H54 (cell line): ENCODE measurements around the gene ATAD3C.
"Not testable (repeated sequence)": the region's sequence is repeated elsewhere in the genome, so short reads cannot be mapped to it uniquely, and the experiment has no call there.

Experiments
- DNase-seq: peaks from one replicate; pipeline ENCODE4 v3.0.0; 2011; ENCODE audit warnings: low spot score, mixed read lengths; ENCODE audit not compliant: insufficient read length
- FAIRE-seq: peaks from 3 replicates; lab custom pipeline; 2011; peaks lifted over from hg19 to GRCh38; lab: Jason Lieb, UNC
- POLR2A ChIP-seq: IDR thresholded peaks from 2 replicates; pipeline ENCODE4 v1.6.1; 2011; ENCODE audit warnings: low read depth, mild to moderate bottlenecking, low read length

Gene ATAD3C

GRCh38 chr1:1460540-1461130, 11.1 kb downstream of the ATAD3C start:
- DNase-seq (no peak), FAIRE-seq (no peak)
- no peak for TF ChIP-seq POLR2A

DNA sequence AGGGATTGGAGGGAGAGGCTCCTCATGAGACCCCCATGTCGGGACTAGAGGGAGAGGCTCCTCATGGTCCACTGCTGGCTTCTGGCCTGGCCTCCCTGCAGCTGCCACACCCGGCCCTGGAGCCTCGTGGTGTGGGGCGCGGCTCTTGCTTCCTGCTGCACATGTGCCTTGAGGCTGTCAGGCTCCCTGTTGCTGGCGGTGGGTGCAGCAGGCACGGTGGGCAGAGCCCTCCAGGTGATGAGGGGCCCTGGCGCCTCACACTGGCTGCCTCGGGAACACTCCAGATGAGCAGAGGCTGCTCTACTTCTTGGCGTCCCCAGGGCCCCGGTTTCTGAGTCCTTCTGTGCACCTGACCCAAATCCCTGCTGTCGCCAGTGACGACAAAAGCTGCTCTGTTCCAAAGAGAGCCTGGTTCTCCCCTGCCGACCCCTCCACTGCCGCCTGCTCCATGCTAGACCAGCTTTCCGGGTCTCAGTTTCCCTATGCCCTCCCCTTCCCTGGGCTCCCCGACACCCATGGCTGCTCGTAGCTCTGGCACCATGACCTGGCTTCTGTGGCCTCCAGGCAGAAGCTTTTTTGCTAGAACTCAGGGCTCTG, 12.3 kb downstream of the ATAD3C start:
- no peak for FAIRE-seq
- no peak for DNase-seq
- no peak for TF ChIP-seq POLR2A

- FAIRE-seq: no peak
- DNase-seq: no peak
- TF ChIP-seq POLR2A: no peak
Measured at GRCh38 chr1:1462318-1462966, 13.0 kb downstream of the ATAD3C start.

DNA sequence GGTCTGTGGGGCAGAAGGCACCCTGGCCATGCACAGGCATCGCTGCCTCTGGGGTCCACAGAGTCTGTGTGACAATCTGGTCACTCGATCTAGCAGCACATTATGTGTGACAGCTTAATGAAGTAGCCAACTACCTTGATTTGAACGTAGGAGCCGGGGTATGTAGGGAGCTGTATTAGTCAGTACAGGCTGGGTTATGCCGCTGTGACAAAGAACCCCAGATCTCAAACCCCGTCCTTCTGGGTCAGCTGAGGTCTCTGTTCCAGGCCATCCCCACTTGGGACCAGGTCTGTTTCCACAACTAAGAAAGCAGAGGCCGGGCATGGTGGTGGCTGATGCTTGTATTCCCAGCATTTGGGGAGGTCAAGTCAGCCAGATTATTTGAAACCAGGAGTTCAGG, 13.8 kb downstream of the ATAD3C start:
- TF ChIP-seq POLR2A: no peak
- no peak for DNase-seq
- no peak for FAIRE-seq

GRCh38 chr1:1468196-1468985, 18.9 kb downstream of the ATAD3C start:
- not testable (repeated sequence) for FAIRE-seq, DNase-seq

- FAIRE-seq (no peak), DNase-seq (no peak)
- no peak for TF ChIP-seq POLR2A
Measured at GRCh38 chr1:1470626-1471388, 21.3 kb downstream of the ATAD3C start.

GRCh38 chr1:1471389-1472052, 22.0 kb downstream of the ATAD3C start, which contains the start of gene ATAD3B:
Gene ATAD3B, plus strand, starts transcription at chr1:1471765. Its CDS starts 120 bp downstream, at chr1:1471885.
- peak; percentile 65 for TF ChIP-seq POLR2A
- FAIRE-seq (no peak), DNase-seq (peak; percentile 80)

- not testable (repeated sequence) for FAIRE-seq
- peak; percentile 32 for DNase-seq
Measured at GRCh38 chr1:1472053-1472876, 22.8 kb downstream of the ATAD3C start.

DNA sequence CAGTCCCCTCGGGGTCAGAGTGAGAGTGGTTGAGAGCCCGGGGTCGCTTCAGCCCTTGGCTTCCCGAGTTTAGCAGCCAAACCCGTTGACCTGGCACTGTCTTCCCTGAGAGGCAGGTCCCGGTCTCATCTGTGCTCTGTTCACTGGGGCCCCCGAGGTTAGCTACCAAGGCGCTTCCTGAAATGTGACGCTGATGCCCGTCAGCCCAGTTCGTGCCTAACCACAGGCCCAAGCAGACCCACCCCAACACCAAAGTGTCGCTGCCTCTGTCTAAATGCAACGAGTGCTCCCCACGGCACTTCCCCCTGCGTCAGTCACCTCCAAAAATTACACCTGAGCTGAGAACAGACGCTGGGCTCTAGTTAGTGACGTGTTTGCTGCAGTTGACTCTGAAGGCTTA, 26.5 kb downstream of the ATAD3C start:
- DNase-seq, FAIRE-seq: not testable (repeated sequence)

GRCh38 chr1:1477206-1477605, 27.7 kb downstream of the ATAD3C start:
- DNase-seq: no peak
- no peak for FAIRE-seq
- no peak for TF ChIP-seq POLR2A

GRCh38 chr1:1479547-1480487, 30.3 kb downstream of the ATAD3C start:
- no peak for FAIRE-seq
- no peak for TF ChIP-seq POLR2A
- no peak for DNase-seq

DNA sequence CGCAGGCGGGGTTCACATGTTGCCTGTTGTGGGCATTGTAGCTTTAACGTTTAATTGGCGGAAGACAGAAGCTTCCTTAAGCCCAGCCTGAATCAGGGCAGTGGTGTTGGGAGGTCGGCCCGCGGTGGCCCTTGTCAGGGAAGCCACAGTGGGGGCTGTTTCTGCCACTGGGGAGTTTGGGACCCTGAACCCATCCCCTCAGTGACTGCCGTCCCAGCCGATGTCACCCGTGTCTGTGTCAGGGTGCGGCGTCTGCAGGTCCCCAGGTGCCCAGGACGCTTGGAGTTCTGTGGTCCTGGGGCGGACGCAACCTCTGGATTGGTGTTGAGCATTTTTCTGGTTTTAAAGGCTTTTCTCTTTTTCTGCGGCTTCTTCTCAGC, 31.0 kb downstream of the ATAD3C start:
- not testable (repeated sequence) for FAIRE-seq, DNase-seq

DNA sequence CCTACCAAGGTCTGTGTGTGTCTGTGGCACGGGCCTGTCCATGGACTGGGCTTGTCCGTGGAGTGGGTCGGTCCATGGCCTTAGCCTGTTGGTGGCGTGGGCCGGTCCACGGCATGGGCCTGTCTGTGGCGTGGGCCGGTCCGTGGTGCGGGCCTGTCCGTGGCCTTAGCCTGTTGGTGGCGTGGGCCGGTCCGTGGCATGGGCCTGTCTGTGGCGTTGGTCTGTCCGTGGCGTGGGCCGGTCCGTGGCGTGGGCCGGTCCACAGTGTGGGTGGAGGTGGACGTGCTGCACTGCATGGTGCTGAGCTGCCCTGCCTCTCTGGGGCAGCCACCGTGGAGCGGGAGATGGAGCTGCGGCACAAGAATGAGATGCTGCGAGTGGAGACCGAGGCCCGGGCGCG, 32.3 kb downstream of the ATAD3C start:
- not testable (repeated sequence) for FAIRE-seq, DNase-seq
